Right lung (tissue), 10 donors: Measurements from ENCODE around the gene RABGGTB. TPM values are rescaled to one million over a fixed set of nuclear protein-coding genes. Genes with fewer than 3 reads are reported as not detected.
A peak's percentile ranks its signal among the peaks of the same experiment; 100 is the strongest.
"Not testable (repeated sequence)": the region's sequence is repeated elsewhere in the genome, so short reads cannot be mapped to it uniquely, and the experiment has no call there.

ENCODE experiments used
- DNase-seq, 2 donors: peaks; one replicate each; pipeline ENCODE4 v3.0.0-alpha.2; 2013
- long read RNA-seq, 8 donors: transcript quantifications; one replicate each; lab custom pipeline, GENCODE V29; 2026
- polyA plus RNA-seq, 5 donors: library from polyadenylated mRNA; unstranded; fragments of 120-200 nt; gene quantifications; one replicate each; pipeline versions ENCODE4 v1.2.1 to v1.2.3, GENCODE V29; 2013; ENCODE audit warnings: inconsistent platforms in 1 of 5, low replicate concordance in 1 of 5; ENCODE audit not compliant: insufficient read length in 5 of 5, insufficient read depth in 1 of 5

The RABGGTB gene
- 100 to 1,000 TPM in 2 of 5 donors, 10 to 100 TPM in 3; 84.8 to 106 (median 93.5) TPM for polyA plus RNA-seq
- long read RNA-seq, donor 1, transcript RABGGTB-203 (2 exons, 1,177 nt): minor isoform, 8 of 56 reads
- long read RNA-seq, donor 1, transcript RABGGTB-201 (9 exons, 1,496 nt): major isoform, 19 of 56 reads
- long read RNA-seq, donor 1, partial matches to known transcripts: 25 of 56 reads
- long read RNA-seq, donor 1, other reads (novel, unspliced or antisense): 0 of 56 reads
- long read RNA-seq, donor 2, transcript RABGGTB-203 (2 exons, 1,177 nt): minor isoform, 5 of 36 reads
- long read RNA-seq, donor 2, transcript RABGGTB-201 (9 exons, 1,496 nt): major isoform, 9 of 36 reads
- long read RNA-seq, donor 2, partial matches to known transcripts: 22 of 36 reads
- long read RNA-seq, donor 2, other reads (novel, unspliced or antisense): 0 of 36 reads
- long read RNA-seq, donor 3, transcript RABGGTB-201 (9 exons, 1,496 nt): major isoform, 14 of 44 reads
- long read RNA-seq, donor 3, transcript RABGGTB-203 (2 exons, 1,177 nt): minor isoform, 6 of 44 reads
- long read RNA-seq, donor 3, partial matches to known transcripts: 24 of 44 reads
- long read RNA-seq, donor 3, other reads (novel, unspliced or antisense): 0 of 44 reads
- long read RNA-seq, donor 4, transcript RABGGTB-203 (2 exons, 1,177 nt): minor isoform, 7 of 44 reads
- long read RNA-seq, donor 4, transcript RABGGTB-201 (9 exons, 1,496 nt): major isoform, 10 of 44 reads
- long read RNA-seq, donor 4, partial matches to known transcripts: 26 of 44 reads
- long read RNA-seq, donor 4, other reads (novel, unspliced or antisense): 0 of 44 reads
- long read RNA-seq, donor 5, transcript RABGGTB-203 (2 exons, 1,177 nt): minor isoform, 7 of 55 reads
- long read RNA-seq, donor 5, transcript RABGGTB-201 (9 exons, 1,496 nt): major isoform, 10 of 55 reads
- long read RNA-seq, donor 5, partial matches to known transcripts: 34 of 55 reads
- long read RNA-seq, donor 5, other reads (novel, unspliced or antisense): 0 of 55 reads
- long read RNA-seq, donor 6, transcript RABGGTB-201 (9 exons, 1,496 nt): major isoform, 19 of 72 reads
- long read RNA-seq, donor 6, transcript RABGGTB-203 (2 exons, 1,177 nt): minor isoform, 6 of 72 reads
- long read RNA-seq, donor 6, partial matches to known transcripts: 38 of 72 reads
- long read RNA-seq, donor 6, other reads (novel, unspliced or antisense): 5 of 72 reads
- long read RNA-seq, donor 7, partial matches to known transcripts: 6 of 8 reads
- long read RNA-seq, donor 7, other reads (novel, unspliced or antisense): 0 of 8 reads
- long read RNA-seq, donor 8, partial matches to known transcripts: 10 of 13 reads
- long read RNA-seq, donor 8, other reads (novel, unspliced or antisense): 0 of 13 reads

DNA sequence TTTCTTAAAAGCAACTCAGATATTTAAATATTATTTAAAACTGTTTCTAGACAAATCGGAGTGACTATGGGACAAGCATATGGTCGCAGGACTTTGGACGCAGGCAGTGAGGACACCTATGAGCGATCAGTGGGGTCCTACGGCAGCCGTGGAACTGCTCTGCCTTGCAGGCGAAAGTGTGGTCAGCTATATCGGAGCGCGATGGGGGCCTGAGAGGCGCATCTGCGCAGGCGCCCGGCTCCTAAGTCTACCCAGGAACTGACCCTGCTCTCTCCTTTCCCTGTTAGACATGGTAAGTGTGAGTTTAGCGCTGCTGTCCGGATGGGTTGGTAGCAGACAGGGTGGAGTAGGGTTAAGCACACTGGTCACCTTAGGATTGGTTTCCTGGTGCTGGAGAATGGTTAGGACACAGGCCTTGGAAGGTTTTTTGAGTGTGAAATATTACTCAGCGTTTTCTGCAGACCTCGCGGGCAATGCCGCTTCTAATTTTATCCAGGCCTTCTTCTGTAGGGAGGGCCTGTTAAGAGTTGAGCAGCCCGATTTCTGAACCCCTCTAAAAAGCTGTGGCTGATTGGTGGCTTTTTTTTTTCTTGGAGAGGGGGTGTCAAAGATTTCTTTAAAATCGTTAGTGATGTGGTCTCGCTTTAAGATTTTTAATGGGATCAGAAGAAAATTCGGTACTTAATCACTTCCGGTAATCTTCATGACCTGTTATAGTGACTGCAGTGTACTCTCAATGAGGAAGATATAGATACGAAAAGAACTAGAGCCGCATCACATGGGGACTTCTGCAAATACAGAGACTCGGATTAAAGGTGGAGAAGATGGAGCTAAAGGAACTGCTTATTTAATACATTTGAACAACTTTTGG, at the start of gene RABGGTB:
RABGGTB (plus strand) TSS at position 274 of the 871 bp plus-strand sequence; CDS start at position 290, 16 bp downstream.
- peak; percentile 95 to 96 for DNase-seq

DNA sequence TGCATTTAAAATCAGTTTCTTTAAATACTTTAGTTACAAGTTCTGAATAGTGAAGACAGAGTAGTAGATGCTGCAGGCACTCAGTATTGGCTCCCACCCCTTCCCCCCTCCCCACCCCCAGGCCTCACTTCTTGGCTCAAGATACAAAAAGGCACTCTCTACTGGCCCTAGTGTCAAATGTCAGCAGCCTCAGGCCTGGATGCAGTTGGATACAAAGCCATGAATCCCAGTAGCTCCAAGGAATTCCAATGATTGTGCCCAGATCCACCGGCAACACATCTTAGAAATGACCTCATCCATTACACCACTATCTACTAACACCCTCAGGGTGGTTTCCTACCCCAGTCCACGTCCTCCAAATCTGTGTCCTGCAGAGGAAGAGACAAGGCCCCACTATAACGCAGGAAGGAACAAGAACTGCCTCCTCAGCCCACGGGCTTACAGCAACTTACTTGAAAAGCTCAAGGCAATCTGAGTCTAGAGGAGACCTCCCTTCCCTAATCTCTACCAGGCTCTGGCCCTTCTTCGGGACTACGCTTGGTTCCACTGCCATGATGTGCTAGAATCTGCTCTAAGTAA, 43.9 kb upstream of the RABGGTB start:
- DNase-seq: no peak

DNA sequence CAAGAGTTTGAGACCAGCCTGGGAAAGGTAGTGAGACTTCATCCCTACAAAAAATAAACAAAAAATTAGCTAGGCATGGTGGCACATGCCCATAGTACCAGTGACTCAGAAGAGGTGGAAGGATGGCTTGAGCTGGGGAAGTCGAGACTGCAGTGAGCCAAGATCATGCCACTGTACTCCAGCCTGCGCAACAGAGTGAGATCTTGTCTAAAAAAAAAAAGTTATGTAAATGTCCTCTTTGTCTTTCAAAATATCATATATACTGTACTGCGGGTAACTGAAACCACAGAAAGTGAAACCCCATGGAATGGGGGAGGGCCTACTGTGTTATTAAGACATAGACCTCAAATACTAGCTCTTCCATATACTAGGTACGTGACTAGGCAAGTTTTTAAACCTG, 40.8 kb upstream of the RABGGTB start:
- DNase-seq: no peak

DNA sequence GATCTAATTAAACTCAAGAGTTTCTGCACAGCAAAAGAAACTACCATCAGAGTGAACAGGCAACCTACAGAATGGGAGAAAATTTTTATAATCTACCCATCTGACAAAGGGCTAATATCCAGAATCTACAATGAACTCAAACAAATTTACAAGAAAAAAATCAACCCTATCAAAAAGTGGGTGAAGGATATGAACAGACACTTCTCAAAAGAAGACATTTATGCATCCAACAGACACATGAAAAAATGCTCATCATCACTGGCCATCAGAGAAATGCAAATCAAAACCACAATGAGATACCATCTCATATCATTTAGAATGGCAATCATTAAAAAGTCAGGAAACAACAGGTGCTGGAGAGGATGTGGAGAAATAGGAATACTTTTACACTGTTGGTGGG, 28.8 kb upstream of the RABGGTB start:
- not testable (repeated sequence) for DNase-seq

DNA sequence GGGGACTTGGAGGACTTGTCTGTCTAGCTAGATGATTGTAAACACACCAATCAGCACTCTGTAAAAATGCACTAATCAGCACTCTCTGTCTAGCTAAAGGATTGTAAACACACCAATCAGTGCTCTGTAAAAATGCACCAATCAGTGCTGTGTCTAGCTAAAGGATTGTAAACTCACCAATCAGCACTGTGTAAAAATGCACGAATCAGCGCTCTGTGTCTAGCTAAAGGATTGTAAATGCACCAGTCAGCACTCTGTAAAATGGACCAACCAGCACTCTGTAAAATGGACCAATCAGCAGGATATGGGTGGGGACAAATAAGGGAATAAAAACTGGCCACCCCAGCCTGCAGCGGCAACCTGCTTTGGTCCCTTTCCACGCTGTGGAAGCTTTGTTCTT, 27.5 kb upstream of the RABGGTB start:
- DNase-seq: not testable (repeated sequence)

DNA sequence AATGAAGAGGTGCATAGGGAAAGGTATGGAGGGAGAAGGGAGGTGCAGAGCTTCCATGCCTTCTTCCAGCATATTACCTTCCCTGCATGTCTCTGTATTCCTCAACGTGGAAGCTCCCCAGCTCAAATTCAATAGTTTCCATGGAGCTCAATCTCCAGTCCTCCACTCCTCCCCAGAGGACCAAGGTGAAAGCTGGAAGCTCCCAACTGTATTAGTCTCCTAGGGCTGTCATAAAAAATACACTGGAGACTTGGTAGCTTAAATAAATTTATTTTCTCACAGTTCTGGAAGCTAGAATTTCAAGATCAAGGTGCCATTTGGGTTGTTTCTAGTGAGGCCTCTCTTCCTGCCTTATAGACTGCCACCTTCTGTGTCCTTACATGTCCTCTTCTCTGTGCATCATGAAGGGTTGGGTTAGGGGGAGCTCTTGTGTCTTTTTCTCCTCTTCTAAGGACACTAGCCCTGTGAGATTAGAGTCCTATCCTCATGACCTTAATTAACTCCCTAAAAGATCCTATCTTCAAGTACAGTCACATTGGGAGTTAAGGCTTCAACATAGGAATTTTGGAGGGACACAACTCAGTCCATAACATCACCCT, 21.9 kb upstream of the RABGGTB start:
- DNase-seq: no peak

DNA sequence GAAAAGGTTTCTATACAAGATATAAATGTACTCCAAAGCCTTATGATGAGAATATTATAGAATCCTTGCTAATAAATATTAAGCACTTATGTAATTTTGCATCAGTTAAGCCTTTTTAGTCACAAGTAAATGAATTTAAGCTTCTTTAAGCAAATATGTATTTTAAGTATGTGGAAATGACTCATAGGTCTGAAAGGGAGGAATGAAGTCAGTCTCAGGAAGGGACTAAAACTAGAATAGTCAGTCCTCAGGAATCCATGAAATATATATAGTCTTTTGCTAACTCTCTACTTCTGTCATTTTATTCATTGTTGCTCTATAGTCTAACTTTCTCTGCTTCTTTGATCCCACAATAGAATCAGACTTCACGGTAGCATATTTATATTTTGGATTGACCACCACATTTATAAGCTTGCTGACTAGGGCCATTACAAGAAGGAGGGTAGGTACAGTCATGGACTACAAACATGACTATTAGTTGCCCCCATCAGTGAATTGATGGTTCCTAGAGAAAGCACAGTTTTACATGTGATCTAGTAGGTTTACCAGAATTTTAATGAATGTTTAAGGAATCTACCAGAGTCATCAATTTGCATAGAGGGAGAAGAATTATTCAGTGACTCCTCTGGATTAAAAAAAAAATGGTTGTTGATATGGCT, 20.2 kb upstream of the RABGGTB start:
- DNase-seq: no peak

DNA sequence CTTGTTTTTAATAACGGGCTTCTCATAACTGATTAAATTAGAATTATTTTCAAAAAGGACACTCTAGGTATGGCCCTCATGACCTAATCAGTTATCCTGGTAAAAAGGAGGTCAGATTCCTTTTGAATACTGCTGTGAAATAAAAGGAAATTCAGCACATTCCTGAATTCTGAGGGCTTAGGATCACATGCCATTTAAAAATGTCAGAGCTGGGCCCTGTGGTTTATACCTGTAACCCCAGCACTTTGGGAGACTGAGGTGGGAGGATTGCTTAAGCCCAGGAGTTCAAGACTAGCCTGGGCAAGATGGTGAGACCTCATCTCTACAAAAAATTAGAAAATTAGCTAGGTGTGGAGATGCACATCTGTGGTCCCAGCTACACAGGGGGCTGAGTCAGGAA, 18.0 kb upstream of the RABGGTB start:
- no peak for DNase-seq

DNA sequence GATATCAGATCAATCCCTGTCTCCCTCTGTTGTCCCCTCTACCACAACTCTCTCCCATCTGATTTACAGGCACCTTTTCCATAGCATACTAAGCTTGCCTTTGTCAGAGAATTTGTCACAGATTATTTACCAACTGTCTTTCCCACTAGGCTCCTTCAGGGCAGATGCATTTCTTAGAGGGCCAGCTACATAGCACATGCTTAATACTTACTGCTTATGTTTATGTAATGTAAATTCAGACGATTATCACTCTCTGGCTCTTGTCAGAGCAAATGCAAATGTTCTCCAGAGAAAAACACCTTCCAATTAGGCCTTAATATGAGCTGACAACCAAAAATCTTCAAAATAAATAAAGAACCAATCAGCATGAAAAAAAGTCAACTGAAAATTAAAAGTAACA, 15.3 kb upstream of the RABGGTB start:
- DNase-seq: no peak

DNA sequence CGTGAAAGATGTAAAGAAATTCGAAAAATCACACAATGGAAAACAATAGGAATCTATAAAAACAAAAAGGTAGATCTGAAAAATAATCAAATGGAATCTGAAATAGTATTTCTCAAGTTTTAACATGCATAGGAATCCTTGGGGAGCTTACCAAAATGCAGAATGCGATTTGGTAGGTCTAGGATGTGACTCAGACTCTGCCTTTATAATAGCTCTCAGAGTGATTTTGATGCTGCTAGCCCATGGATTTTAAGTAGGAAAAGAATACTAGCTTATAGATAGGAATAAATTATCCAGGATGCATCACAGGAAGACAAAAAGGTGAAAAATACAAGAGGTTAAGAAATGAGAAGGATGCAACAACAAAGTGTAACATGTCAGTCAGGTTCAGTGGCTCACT, 14.1 kb upstream of the RABGGTB start:
- no peak for DNase-seq

DNA sequence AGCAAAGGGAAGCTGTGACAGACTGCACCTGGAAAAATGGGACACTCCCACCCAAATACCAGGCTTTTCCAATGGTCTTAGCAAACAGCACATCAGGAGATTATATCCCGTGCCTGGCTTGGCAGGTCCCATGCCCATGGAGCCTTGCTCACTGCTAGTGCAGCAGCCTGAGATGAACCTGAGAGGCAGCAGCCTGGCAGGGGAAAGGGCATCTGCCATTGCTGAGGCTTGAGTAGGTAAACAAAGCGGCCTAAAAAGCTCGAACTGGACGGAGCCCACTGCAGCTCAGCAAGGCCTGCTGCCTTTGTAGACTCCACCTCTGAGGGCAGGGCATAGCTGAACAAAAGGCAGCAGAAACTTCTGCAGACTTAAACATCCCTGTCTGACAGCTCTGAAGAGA, 8.2 kb upstream of the RABGGTB start:
- DNase-seq: not testable (repeated sequence)

DNA sequence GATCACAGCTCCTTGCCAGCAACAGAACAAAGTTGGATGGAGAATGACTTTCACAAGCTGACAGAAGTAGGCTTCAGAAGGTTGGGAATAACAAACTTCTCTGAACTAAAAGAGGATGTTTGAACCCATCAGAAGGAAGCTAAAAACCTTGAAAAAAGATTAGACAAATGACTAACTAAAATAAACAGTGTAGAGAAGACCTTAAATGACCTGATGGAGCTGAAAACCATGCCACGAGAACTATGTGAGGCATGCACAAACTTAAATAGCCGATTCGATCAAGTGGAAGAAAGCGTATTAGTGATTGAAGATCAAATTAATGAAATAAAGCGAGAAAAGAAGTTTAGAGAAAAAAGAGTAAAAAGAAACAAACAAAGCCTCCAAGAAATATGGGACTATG, 7.4 kb upstream of the RABGGTB start:
- DNase-seq: not testable (repeated sequence)

DNA sequence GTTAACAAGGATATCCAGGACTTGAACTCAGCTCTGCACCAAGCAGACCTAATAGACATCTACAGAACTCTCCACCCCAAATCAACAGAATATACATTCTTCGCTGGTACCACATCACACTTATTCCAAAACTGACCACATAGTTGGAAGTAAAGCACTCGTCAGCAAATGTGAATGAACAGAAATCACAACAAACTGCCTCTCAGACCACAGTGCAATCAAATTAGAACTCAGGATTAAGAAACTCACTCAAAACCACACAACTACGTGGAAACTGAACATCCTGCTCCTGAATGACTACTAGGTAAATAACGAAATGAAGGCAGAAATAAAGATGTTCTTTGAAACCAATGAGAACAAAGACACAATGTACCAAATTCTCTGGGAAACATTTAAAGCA, 5.9 kb upstream of the RABGGTB start:
- DNase-seq: not testable (repeated sequence)

DNA sequence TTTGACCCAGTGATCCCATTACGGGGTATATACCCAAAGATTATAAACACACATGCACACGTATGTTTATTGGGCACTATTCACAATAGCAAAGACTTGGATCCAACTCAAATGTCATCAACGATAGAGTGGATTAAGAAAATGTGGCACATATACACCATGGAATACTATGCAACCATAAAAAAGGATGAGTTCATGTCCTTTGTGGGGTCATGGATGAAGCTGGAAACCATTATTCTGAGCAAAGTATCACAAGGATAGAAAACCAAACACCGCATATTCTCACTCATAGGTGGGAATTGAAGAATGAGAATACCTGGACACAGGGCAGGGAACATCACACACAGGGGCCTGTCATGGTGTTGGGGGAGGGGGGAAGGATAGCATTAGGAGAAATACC, 2.1 kb upstream of the RABGGTB start:
- DNase-seq: not testable (repeated sequence)

DNA sequence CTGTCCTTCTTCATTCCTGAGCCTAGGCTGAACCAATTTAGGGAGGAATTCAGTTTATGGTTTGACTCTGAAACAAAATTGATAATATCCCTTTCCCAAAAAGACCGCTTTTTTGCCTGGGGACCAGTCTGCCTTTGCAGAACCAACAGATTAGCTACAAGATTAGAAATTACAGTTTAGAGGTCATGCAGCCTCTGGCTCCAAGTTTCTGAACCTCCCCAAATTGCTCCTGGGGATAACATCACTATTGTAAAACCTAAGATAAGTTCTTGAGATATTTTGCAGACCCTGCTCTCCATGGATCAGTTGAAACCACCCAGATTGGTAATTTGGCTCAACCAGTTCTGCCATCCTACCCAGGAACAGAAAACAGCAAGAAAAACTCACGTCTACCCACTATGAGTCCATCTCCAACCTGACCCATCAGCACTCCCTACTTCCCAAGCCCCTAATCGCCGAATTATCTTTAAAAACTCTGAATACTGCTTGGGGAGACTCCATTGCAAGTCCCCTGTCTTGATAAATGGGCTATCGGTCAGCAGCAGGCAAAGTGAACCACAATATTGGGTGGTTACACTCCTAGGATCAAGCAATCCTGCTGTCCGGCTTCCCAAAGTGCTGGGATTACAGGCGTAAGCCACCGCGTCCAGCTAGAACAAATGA, 605 bp upstream of the RABGGTB start:
- DNase-seq: no peak

DNA sequence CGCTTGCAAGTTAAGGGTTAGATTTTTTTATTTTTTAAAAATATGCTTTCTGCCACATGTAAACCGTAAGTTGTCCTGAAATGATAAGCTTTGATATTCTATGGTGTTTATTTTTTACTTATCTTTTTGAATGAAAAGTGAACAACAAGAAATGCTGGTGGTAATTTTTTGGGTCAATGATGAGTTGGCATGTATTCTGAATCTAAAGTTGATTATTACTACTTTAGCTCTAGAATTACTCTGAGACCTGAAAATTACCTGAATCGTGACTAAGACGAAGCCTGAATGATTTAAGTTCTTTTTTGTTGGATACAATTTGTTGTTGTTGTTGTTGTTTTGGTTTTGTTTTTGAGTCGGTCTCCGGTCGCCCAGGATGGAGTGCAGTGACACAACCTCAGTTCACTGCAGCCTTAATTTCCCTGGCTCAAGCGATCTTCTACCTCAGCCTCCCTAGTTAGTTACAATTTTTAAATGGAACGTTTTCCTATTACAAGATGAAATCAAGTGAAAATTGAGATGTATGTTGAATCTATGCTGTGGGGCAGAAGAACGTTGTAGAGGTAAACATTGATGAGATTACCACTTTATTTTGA, 941 bp downstream of the RABGGTB start:
- DNase-seq: no peak

DNA sequence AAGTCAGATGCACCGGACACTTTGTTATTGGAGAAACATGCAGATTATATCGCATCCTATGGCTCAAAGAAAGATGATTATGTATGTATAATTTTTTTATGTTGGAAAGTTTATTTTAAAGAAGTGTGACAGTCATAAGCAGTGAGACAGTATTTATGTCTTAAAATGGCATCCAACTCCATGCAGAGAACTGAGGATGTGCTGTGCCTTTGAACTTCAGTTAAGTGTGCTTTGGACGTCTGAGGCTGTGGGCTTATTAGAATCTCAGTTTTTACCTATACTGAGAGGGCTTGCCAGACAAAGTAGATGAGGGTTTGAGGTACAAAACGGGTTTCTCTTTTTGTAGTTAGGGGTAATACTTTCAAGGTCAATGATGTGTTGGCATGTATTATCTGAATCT, 1.5 kb downstream of the RABGGTB start:
- DNase-seq: no peak

DNA sequence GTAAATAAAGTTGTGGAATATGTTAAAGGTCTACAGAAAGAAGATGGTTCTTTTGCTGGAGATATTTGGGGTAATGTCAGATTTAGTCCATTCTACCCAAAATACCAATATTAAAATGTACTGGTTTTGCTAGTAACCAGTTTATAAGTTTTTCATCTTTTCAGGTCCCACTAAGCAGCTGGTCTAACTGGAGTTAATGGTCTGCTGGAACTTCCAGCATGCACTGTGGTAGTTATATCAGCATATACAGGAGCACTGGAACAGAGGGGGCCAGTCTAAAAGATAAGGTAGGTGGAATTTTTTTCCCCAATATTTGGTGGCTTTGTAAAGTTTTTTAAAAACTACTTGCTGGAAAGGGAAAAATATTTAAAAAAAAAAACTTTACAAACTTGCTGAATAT, 3.9 kb downstream of the RABGGTB start:
- DNase-seq: no peak
